Keratinocyte (primary cell): ENCODE results near the gene BNIP5. TPM values are rescaled to one million over a fixed set of nuclear protein-coding genes. Genes with fewer than 3 reads are reported as not detected.

Experiments used
- DNase-seq: peaks from one replicate; pipeline ENCODE4 v3.0.0-alpha.2; 2011; ENCODE audit warnings: low read depth, missing footprints, low spot score
- FAIRE-seq: peaks from 2 replicates; lab custom pipeline; 2011; peaks lifted over from hg19 to GRCh38; lab: Jason Lieb, UNC
- H2AFZ ChIP-seq: 2 replicates; pipeline ENCODE4 v1.6.0; 2012; ENCODE audit warnings: low read length, control low read depth, inconsistent platforms; ENCODE audit not compliant: control insufficient read depth
- H3K27ac ChIP-seq: 2 replicates; pipeline ENCODE4 v1.5.1; 2011; ENCODE audit warnings: low read length; ENCODE audit not compliant: control insufficient read depth, insufficient read depth
- H3K27me3 ChIP-seq: 3 replicates; pipeline ENCODE4 v1.6.0; 2011; ENCODE audit warnings: low read length; ENCODE audit not compliant: control insufficient read depth, insufficient read depth; ENCODE audit errors: extremely low read depth
- H3K36me3 ChIP-seq, 2 experiments: 2 replicates in 1 of 2; 3 replicates in 1 of 2; pipeline ENCODE4 v1.5.1; 2011; ENCODE audit warnings: low read length in 2 of 2, mild to moderate bottlenecking in 1 of 2; ENCODE audit not compliant: control insufficient read depth in 2 of 2, insufficient read depth in 2 of 2; ENCODE audit errors: extremely low read depth in 1 of 2
- H3K4me1 ChIP-seq: 3 replicates; pipeline ENCODE4 v1.5.1; 2011; ENCODE audit warnings: low read length; ENCODE audit not compliant: control insufficient read depth, insufficient read depth; ENCODE audit errors: extremely low read depth
- H3K4me2 ChIP-seq: 3 replicates; pipeline ENCODE4 v1.6.0; 2011; ENCODE audit warnings: low read depth, low read length; ENCODE audit not compliant: control insufficient read depth, insufficient read depth; ENCODE audit errors: extremely low read depth
- H3K4me3 ChIP-seq, 3 experiments: fragments of 200-600 bp in 1 of 3; sonication (generic) in 1 of 3; 2 replicates in 2 of 3; 3 replicates in 1 of 3; pipeline ENCODE4 v1.5.1; 2011 to 2016; ENCODE audit warnings: low read length in 3 of 3, mild to moderate bottlenecking in 3 of 3, control low read depth in 2 of 3, inconsistent platforms in 1 of 3, low read depth in 1 of 3, mixed read lengths in 1 of 3, mixed run types in 1 of 3, moderate library complexity in 1 of 3; ENCODE audit not compliant: control insufficient read depth in 2 of 3, insufficient read depth in 2 of 3; ENCODE audit errors: extremely low read depth in 1 of 3
- H3K79me2 ChIP-seq: 2 replicates; pipeline ENCODE4 v1.6.0; 2012; ENCODE audit warnings: low read length; ENCODE audit not compliant: control insufficient read depth, insufficient read depth
- H3K9ac ChIP-seq: 3 replicates; pipeline ENCODE4 v1.6.0; 2011; ENCODE audit warnings: low read length; ENCODE audit not compliant: control insufficient read depth, insufficient read depth; ENCODE audit errors: extremely low read depth
- H3K9me1 ChIP-seq: 3 replicates; pipeline ENCODE4 v1.6.0; 2011; ENCODE audit warnings: low read length; ENCODE audit not compliant: control insufficient read depth, insufficient read depth; ENCODE audit errors: extremely low read depth
- H3K9me3 ChIP-seq: 2 replicates; pipeline ENCODE4 v1.5.1; 2012; ENCODE audit warnings: low read depth, low read length; ENCODE audit not compliant: control insufficient read depth
- H4K20me1 ChIP-seq: 3 replicates; pipeline ENCODE4 v1.6.0; 2011; ENCODE audit warnings: low read length; ENCODE audit not compliant: control insufficient read depth, insufficient read depth; ENCODE audit errors: extremely low read depth
- CTCF ChIP-seq, 3 experiments: IDR thresholded peaks in 1 of 3; conservative IDR thresholded peaks in 1 of 3; optimal IDR thresholded peaks in 1 of 3; 2 replicates in 2 of 3; 3 replicates in 1 of 3; pipeline versions ENCODE3 to v1.5.1; 2011; ENCODE audit warnings: low read length in 3 of 3, mild to moderate bottlenecking in 3 of 3, moderate library complexity in 2 of 3, control low read depth in 1 of 3, inconsistent platforms in 1 of 3; ENCODE audit not compliant: insufficient read depth in 2 of 3; ENCODE audit errors: extremely low read depth in 1 of 3
- EZH2 ChIP-seq: IDR thresholded peaks from one replicate; pipeline ENCODE4 v1.6.1; 2012; ENCODE audit warnings: inconsistent platforms, mild to moderate bottlenecking, low read length, moderate library complexity
- dilution Hi-C: fragments of 300-500 bp; cut with MboI; formaldehyde crosslinking; loops from one replicate; pipeline ENCODE4 v1.7.0; 2020; ENCODE audit warnings: low sequenced_read_pairs; ENCODE audit not compliant: extremely low pct_ligation_motif_present
- polyA plus RNA-seq, 5 experiments: library from polyadenylated mRNA; depleted of rRNA in 3 of 5; stranded (reverse) in 3 of 5; stranded (forward) in 1 of 5; unstranded in 1 of 5; fragments of >200 nt; gene quantifications; 1 replicate in 1 of 5; 2 replicates in 3 of 5; 3 replicates in 1 of 5; pipeline versions ENCODE4 v1.2.1 to v1.2.3, GENCODE V29; 2011 to 2012; ENCODE audit warnings: missing spikeins in 2 of 5, low read depth in 1 of 5, low replicate concordance in 1 of 5

Gene BNIP5
- polyA plus RNA-seq, 1 donor (not counting 4 experiments of a cell fraction or from before 2014, with no cell fraction given): not detected

DNA sequence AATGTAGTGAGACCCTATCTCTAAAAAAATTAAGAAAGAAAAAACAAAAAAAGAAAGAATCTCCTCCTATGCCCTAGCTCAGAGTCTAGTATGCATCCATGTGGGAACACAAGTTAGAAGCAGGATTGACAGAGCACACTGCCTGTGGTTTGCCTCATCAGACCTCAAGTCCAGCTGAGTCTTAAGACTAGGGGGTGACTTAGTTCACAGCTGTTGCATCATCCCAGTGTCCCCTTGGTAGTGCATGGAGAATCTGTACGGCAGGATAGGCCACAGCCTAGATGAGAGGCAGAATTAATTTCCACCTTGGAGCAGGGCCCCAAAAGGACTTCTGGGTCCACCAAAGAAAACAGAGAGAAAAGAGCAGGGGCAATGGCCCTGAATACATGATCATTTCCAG, 53.1 kb downstream of the BNIP5 start:
- FAIRE-seq (no peak), DNase-seq (no peak)
- Histone ChIP-seq H3K4me2 (no peak overlapping the region), H3K4me3 (no peak overlapping the region), H3K27ac (no peak overlapping the region), H3K79me2 (no peaks in the 10 kb centered on the region), H2AFZ (no peak overlapping the region), H3K27me3 (peaks cover 24% of the 10 kb centered on the region), H3K9ac (no peak overlapping the region), H4K20me1 (no peaks in the 10 kb centered on the region), H3K9me1 (no peaks in the 10 kb centered on the region), H3K4me1 (no peaks in the 10 kb centered on the region), H3K9me3 (no peaks in the 10 kb centered on the region), H3K36me3 (no peaks in the 10 kb centered on the region)
- dilution Hi-C loops: no loop called here
- TF ChIP-seq CTCF (optimal IDR thresholded peaks at IDR 0.05 in 1 of 3, IDR thresholded peaks at IDR 0.05 in 1 of 3, conservative IDR thresholded peaks at IDR 0.05 in 1 of 3; ENCODE audit: extremely low read depth in 1 of 3, insufficient read depth in 2 of 3, low read length in 3 of 3) (no peak), EZH2 (no peak)

GRCh38 chr6:36280983-36281382, 55.7 kb downstream of the BNIP5 start:
- TF ChIP-seq CTCF (optimal IDR thresholded peaks at IDR 0.05 in 1 of 3, IDR thresholded peaks at IDR 0.05 in 1 of 3, conservative IDR thresholded peaks at IDR 0.05 in 1 of 3; ENCODE audit: extremely low read depth in 1 of 3, insufficient read depth in 2 of 3, low read length in 3 of 3) (no peak), EZH2 (no peak)
- H2AFZ ChIP-seq: no peak overlapping the region
- H3K9me1 ChIP-seq: no peaks in the 10 kb centered on the region
- H3K36me3 ChIP-seq: no peaks in the 10 kb centered on the region
- no peak for DNase-seq
- no peak overlapping the region for H3K4me3 ChIP-seq
- no peak for FAIRE-seq
- no peaks in the 10 kb centered on the region for H3K79me2 ChIP-seq
- H4K20me1 ChIP-seq: no peaks in the 10 kb centered on the region
- H3K27ac ChIP-seq: no peak overlapping the region
- dilution Hi-C loops: no loop called here
- H3K9ac ChIP-seq: no peak overlapping the region
- H3K4me2 ChIP-seq: no peak overlapping the region
- H3K27me3 ChIP-seq: peaks cover 24% of the 10 kb centered on the region
- H3K4me1 ChIP-seq: peaks cover 3% of the 10 kb centered on the region
- no peaks in the 10 kb centered on the region for H3K9me3 ChIP-seq
